ENCODE results near the gene ITFG1. TPM values are rescaled to one million over a fixed set of nuclear protein-coding genes. Genes with fewer than 3 reads are reported as not detected.

The ITFG1 gene
- total and polyA plus RNA-seq, 2 of the 8 experiments (the other 6 are each of a cell fraction or from before 2014, with no cell fraction given): 13.8 to 22.2 TPM

GRCh38 chr16:47308601-47309000 lies 152.3 kb downstream of the ITFG1 start:
- H3K9me3 ChIP-seq (ENCODE audit: insufficient read depth in 2 of 2, low read depth in 1 of 2, low read length in 1 of 2): no peaks in the 10 kb centered on the region
- H3K27me3 ChIP-seq (replicated peaks in 1 of 4; ENCODE audit: control insufficient read depth in 3 of 4, extremely low read depth in 1 of 4, insufficient read depth in 3 of 4, low read length in 3 of 4): no peaks in the 10 kb centered on the region
- WGBS, 2 experiments (ENCODE audit: extremely low coverage in 1 of 2, insufficient coverage in 1 of 2, insufficient read length in 1 of 2, insufficient replicate concordance in 2 of 2, low coverage in 1 of 2, low lambda C conversion rate in 2 of 2, missing lambda C conversion rate in 1 of 2): 92% methylated on average over 3 of the region's 3 CpGs; no CpG with 5 or more reads in 1 of the 2 experiments
- no peak for FAIRE-seq
- H3K4me1 ChIP-seq (replicated peaks in 1 of 4; ENCODE audit: control insufficient read depth in 3 of 4, insufficient read depth in 4 of 4, low read length in 3 of 4): peaks cover 0 to 10% (median 3%) of the 10 kb centered on the region in 4 experiments; a peak in 3 of 7 replicates
- CTCF ChIA-PET (ENCODE audit: partially characterized antibody): interaction anchor here (1.0 kb wide), 1 partner anchor 48 kb away, joined by 3 read pairs; no protein-coding TSS in a partner anchor
- H2BK20ac ChIP-seq (ENCODE audit: low read length): no peak overlapping the region
- no peak overlapping the region for H3K27ac ChIP-seq (ENCODE audit: low read depth, low read length)
- H4K8ac ChIP-seq (ENCODE audit: extremely low read depth, insufficient read depth, low read length): no peak overlapping the region
- H3K36me3 ChIP-seq (ENCODE audit: control insufficient read depth in 2 of 4, insufficient read depth in 4 of 4, low read length in 3 of 4): peaks cover 0 to 4% (median 0%) of the 10 kb centered on the region in 4 experiments; a peak in 1 of 8 replicates
- H2BK12ac ChIP-seq (ENCODE audit: low read depth, low read length): no peak overlapping the region
- H3K4me3 ChIP-seq (ENCODE audit: extremely low read depth in 1 of 4, insufficient read depth in 2 of 4, low read depth in 3 of 4, low read length in 4 of 4): no peak overlapping the region
- no peak overlapping the region for H3K9ac ChIP-seq (replicated peaks in 1 of 4; ENCODE audit: extremely low read depth in 1 of 4, low read depth in 3 of 4, low read length in 3 of 4)
- no peak overlapping the region for H3K56ac ChIP-seq (replicated peaks; ENCODE audit: insufficient read length, low read depth, low read length)
- H2BK5ac ChIP-seq (ENCODE audit: low read depth, low read length): no peak overlapping the region
- POLR2A ChIA-PET (ENCODE audit: partially characterized antibody): no interaction called here
- H4K20me1 ChIP-seq (replicated peaks in 1 of 2; ENCODE audit: control insufficient read depth in 1 of 2, insufficient read depth in 2 of 2, low read length in 2 of 2): no peaks in the 10 kb centered on the region
- H3K23ac ChIP-seq (ENCODE audit: insufficient read length): no peak overlapping the region
- H2AK5ac ChIP-seq (ENCODE audit: low read depth, low read length): no peak overlapping the region
- H3K18ac ChIP-seq (ENCODE audit: extremely low read depth, low read length): no peak overlapping the region
- TF ChIP-seq KDM5A (IDR thresholded peaks at IDR 0.05; ENCODE audit: low read length) (no peak), CREB1 (IDR thresholded peaks at IDR 0.05) (no peak)
- H3K14ac ChIP-seq (ENCODE audit: insufficient read length): no peak overlapping the region
- H2BK15ac ChIP-seq (ENCODE audit: low read length): no peak overlapping the region
- DNase-seq (ENCODE audit: low read depth in 1 of 2, low spot score in 2 of 2): no peak
- no peak overlapping the region for H4K5ac ChIP-seq (ENCODE audit: insufficient read length, low read depth, low read length)
- H3K79me1 ChIP-seq (ENCODE audit: low read depth, low read length): no peaks in the 10 kb centered on the region
- no peak overlapping the region for H3K4ac ChIP-seq (replicated peaks; ENCODE audit: insufficient read length, low read depth, low read length)
- no peak overlapping the region for H2AFZ ChIP-seq (ENCODE audit: low read length)
- no peak overlapping the region for H4K91ac ChIP-seq (replicated peaks; ENCODE audit: insufficient read length, low read length)
- no peak overlapping the region for H3K4me2 ChIP-seq (ENCODE audit: insufficient read depth in 1 of 2, low read depth in 2 of 2, low read length in 2 of 2)
- no peak overlapping the region for H2BK120ac ChIP-seq (replicated peaks; ENCODE audit: low read depth, low read length)
- no peaks in the 10 kb centered on the region for H3K79me2 ChIP-seq (ENCODE audit: control insufficient read depth in 1 of 2, insufficient read depth in 2 of 2, low read length in 2 of 2)
- H3K23me2 ChIP-seq (ENCODE audit: low read depth, low read length): no peaks in the 10 kb centered on the region

All from H1 (cell line).